CD4-positive, alpha-beta T cell treated with Interleukin-15 for 1 hour (primary cell): ENCODE data around the gene HCFC1.

Experiments used
- DNase-seq: peaks from one replicate; pipeline ENCODE4 v3.0.0-alpha.2; 2020

Gene HCFC1

DNA sequence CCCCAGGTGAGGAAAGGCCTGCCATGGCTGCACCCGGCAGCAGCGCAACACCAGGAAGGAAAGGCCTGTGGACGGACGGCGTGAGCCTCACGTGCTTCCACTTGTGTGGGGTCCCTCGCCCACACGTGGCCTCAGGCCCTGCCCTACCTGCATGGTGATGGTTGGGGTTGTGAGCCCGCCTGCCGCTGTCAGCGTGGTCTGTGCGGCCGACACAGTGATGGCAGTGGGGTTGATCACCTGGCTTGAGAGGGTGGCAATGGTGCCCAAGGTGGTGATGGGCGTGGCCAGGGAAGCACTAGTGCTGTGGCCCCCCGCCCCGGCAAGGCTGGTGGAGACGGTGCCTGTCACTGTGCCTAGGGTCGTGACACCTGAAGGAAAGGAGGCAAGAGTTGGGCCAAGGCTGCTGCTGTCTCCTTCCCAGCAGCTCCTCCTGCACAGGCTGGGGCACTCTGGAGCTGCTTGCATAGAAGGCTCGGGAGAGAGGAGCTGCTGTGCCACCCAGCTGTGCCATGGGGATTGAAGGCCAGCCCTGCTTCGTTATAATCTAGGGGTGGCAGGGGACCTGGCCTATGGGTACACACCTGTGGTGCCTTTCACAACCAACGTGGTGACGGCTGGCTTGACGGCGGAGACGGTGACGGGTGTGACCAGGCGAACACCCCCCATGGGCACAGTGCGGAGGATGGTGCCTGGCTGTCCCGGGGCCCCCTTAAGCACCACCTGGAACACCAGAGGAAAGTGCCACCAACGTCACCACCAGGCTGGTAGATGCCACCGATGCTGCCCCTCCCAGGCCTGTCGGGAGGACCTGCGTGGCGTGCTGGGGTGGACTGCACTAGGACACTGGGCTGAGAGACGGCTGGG lies 15.3 kb downstream of the HCFC1 start:
- DNase-seq, result no peak

DNA sequence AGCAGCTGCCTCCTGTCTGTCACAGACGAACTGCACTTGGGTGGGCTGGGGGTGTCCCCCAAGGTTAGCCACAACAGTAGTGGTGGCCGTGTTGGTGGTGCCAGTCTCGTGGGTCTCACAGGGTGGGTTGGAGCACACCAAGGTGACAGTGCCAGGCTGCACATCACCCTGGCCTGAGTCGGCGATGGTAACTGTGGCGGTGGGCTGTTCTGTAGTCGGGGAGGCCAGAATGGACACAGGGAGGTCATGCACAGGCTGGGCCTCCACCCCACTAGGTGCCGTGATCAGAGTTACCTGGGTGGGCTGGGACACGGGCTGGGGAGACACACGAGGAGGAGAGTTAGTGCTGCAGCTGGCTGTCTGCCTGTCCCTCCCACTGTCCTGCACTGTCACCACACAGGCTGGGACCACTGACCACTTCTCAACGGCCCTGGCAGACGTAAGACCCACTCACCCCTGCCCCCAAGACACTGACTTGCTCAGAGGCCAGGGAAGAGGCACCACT lies 16.3 kb downstream of the HCFC1 start:
- no peak for DNase-seq

DNA sequence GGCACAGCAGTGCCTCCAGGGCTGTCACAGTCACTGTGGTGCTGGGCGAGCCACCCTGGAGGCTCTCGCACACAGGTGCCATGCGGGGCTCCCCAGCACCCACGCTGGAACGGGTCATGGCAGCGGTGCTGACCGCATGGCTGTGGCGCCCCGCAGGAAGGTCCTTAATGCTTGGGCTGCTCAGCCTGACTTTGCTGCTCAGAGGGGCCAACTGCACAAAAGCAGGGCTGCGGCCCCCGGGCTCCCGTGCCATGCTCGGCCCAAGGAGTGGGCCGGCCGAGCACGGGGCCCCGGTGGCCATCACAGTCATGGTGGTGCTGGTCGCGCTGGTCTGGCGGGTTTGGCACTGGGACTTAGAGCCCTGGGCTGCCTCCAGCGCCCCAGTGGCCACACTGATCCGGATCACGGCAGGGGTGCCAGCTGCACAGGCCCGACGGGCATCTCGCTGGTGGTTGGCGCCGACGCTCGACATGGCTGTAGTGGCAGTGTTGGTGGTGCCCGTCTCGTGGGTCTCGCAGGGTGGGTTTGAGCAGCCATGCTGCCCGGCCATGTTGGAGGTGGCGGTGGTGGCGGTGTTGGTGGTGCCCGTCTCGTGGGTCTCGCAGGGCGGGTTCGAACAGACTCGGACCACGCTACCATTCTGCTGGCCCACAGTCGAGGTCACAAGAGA lies 16.9 kb downstream of the HCFC1 start:
- DNase-seq, result no peak

- no peak for DNase-seq
Measured at GRCh38 chrX:153953892-153954557, 17.6 kb downstream of the HCFC1 start.

DNA sequence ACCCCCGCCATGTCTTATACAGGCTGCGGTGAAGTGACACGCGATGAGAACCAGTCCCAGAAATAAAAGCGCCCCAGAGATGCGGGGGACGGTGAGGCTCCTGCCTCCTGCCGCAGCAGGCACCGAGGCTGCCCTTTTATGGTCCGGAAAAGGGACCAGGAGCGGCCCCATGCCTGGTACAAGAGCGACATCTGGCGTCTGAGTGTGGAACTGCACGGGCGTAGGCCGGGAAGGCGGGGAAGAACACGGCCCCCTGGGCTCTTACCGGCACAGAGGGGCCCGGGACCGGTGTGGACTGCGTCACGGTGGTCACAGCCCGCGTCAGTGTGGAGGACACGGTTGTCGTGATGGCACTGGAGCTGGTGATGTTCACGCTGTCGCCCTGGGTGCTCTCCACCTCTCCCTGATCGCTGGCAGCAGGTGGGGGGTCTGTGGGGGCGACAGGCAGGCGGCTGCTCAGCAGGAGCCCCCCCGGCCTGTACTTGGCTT lies 18.2 kb downstream of the HCFC1 start:
- peak; percentile 74 for DNase-seq

DNA sequence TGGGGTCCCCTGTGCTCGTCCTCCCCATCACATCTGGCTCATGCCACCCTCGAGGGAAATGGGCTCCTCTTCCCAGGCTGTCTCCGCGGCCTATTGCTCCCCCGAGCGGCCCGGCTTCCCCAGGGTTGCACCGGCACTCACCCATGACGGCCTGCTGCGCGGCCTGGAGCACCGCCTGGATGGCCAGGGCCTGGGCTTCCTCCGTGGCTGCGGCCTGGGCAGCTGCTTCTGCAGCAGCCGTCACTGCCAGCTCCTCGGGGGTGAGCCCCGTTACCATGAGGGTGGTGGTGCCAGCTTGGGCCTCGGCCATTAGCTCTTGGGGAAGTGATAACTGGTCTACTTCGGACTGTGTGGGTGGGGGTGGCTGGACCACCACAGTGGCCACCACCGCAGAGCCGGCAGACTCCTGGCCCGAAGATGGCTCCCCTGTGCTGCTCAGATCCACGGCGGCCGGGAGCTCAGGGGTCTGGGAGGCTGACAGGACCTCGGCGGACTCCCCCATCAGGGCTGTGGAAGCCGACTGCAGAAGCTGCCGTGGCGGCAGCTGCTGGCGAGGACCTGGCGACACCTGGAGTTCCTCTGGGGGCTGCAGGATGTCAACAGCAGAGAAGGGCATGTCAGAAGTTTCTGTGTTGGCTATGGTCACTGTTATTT lies 19.1 kb downstream of the HCFC1 start:
- DNase-seq, result no peak

DNA sequence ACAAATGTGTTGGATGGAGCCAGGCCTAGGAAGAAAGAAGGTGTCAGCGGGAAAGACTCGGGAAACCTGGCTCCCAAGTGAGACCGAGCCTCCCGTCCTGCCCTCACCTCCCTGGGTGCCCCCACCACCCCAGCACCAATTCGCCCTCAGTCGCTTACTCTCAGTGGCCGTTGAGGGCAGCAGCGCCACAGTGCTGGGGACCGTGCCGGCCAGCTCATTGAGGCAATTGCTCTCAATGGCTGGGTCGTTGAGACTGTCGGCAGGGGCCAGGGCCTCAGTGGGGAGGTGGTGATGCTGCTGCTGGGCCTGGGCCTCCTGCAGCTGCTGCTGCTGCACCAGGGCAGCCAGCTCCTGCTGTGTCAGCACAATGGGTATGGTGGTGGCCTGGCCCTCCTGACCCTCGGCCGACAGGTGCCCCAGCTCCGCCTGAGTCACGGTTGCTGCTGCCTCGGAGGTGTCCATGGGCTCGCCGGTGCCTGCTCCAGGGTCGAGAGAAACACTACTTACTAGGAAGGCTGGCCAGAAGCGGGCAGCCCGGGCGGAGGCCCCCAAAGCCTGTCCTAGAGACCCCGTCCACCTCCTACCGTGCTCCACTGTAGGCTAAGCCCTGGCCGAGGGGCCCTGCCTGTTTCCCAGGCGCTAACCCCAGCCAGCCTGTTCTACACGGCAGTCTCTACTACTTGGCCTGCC lies 19.8 kb downstream of the HCFC1 start:
- DNase-seq, result no peak

GRCh38 chrX:153950127-153950526 lies 21.5 kb downstream of the HCFC1 start:
- DNase-seq, result no peak

GRCh38 chrX:153948847-153949805 lies 22.5 kb downstream of the HCFC1 start:
- no peak for DNase-seq

DNA sequence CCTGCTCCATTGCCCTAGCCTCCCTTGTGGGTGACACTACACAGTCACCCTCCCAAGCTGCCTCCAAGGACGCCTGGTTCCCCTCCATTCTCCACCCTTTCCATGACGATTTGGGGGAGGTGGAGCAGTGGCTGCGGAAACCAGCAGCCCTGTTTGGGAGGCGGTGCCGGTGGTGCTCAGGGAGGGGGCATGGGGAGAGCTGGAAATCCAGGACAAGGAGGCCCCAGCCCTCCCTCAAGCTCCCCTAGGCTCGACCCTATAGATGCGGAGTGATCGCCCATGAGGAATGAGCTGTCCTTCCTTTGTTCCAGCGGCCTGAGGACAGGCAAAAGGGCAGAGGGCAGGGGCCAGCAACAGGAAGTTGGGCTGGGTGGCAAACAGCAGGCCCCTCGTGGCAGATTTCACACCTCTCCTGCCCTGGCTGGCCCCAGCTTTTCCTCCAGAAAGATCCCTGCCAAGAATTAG lies 23.6 kb downstream of the HCFC1 start:
- no peak for DNase-seq

DNA sequence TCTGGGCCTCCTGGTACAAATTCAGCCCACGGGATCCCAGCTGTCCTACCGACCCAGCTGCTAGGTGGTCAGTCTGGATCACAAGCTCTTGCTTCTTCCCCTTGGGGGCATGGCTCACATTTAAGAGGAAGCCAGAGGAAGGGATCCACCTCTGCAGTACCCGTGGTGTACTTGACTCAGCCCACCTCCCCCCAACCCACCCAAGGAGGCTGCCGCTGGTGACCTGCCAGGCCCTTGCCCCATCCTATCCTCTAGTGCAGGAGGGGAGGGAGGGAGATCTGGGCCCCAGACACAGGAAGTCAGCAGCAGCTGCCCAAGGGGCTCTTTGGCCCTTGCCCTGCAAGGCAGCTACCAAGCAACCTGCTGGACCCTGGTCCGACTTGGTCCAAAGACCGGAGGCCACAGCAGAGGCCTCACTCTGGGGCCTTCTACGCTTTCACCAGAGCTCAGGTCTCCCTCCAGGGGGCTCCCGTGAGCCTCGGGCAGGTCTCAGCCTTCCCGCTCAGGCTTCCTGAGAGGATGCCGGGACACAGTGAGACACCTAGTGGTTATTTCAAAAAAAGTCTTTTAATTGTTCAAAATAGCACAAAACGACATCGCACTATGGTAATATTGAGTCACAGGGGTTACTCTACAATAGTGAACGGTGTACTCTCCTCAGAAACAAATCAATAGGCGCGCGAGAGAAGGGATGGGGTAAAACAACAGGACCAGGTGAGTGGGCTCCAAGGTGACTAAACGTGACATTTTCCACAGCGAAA lies 24.4 kb downstream of the HCFC1 start:
- peak; percentile 83 for DNase-seq

DNA sequence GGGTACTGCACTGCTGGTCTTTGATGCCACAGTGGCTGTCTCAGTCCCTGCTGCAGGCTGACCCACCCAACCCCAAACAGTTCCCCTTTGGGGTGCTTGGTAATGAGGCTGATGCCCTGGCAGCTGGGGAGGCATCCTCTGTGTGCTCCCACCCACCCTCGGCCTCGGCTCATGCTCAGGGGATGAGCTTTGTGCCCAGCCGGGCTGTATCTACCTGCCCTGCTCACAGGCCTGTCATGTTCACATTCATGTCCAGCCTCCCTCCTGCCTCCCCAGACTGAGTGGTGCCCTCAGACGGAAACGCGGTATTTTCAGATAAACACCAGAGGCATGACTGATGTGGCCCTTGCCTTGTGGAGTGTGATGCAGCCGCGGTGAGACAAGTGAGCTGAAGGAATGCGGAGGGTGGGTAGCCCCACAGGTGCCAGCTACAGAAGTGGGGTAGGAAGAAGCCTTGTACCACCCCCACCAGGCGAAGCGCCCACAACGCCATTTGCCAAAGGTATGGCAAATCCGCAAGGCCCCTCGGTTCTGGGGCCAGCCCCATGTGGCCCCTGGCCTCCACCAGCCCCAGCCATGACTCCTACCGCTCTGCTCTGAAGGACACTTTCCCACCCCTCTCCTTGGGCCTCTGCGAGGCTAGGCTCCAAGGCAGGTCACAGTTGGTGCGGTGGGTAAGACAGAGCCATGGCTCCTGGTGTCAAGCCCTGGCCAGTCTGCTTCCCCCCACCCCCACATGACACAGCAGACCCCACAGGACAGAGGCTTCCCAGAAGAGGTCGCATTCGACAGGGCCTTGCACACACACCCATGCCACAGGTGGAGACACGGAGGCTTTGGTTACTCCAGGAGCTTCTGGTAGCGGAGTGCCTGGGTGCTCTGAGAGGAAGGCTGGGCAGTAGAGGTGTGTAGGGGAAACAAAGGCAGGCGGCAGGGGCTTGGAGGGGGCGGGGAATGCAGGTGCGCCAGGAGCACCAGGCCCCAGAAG lies 25.4 kb downstream of the HCFC1 start:
- no peak for DNase-seq

GRCh38 chrX:153944800-153945150 lies 26.8 kb downstream of the HCFC1 start:
- no peak for DNase-seq

GRCh38 chrX:153944140-153944799 lies 27.3 kb downstream of the HCFC1 start, which contains the start of gene RENBP:
TSS of gene RENBP (minus strand) at chrX:153944643. CDS start at chrX:153944610, 33 bp downstream.
- DNase-seq, result peak; percentile 58

DNA sequence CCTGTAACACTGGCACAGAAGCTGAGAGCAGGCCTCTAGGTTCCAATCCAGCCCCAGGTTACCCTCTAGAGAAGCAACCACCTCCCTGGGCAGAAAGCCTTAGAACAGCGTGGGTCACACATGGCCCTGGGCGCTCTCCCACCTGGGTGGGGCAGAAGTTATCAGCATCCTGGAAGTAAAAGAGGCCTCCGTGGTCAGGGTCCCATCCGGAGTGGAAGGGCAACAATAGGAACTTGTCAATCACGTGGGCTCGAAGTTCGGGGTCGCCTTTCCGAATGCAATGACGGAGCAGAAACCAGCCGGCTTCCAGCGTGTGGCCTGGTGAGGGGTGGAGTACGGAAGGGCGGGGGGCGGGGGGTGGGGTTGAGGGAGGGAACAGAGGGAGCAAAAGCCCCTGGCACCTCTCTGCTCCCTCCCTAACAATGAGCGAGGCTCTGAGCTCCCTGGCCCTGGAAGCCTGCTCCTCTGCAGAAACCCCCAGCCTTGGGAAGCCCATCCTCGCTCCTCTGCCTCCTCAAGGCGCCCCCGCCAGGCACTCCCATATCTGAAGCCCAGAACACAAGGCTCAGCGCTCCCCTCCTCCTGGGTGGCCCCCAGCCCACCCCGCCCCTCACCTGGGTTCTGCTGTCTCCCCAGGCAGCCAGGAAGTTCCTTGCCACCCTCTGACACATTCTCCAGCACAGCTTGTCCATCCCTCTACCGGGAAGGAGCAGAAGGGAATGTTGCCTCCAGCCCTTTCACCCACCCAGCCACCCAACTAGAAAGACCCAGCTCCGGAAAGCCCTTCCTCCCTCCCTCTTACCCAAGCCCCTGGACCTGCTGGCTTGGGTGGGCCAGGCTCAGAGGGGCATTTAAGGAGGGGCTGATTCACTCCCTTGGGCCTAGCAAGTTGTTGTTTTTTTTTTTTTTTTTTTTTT lies 30.0 kb downstream of the HCFC1 start:
- DNase-seq, result no peak

GRCh38 chrX:153939573-153939972 lies 32.0 kb downstream of the HCFC1 start:
- DNase-seq, result no peak

GRCh38 chrX:153938226-153938786 lies 33.3 kb downstream of the HCFC1 start:
- DNase-seq, result no peak
